A673 (cell line): ENCODE results near the gene PTPN1.

Source experiments
- CTCF ChIP-seq: fragments of 300-800, 200-600 bp; sonication (generic); conservative IDR thresholded peaks from 2 replicates; pipeline ENCODE4 v1.5.1; 2017; ENCODE audit warnings: low read depth, mild to moderate bottlenecking, antibody characterized with exemption, low read length, moderate library complexity, mixed read lengths
- EZH2 ChIP-seq: fragments of 200-600 bp; sonication (generic); IDR thresholded peaks from 2 replicates; pipeline ENCODE4 v1.6.1; 2017; ENCODE audit warnings: borderline replicate concordance, low read depth, mild to moderate bottlenecking, mixed read lengths, antibody characterized with exemption, low read length; ENCODE audit not compliant: poor library complexity, severe bottlenecking

GRCh38 chr20:50469796-50470195 lies 40.4 kb upstream of the PTPN1 start:
- TF ChIP-seq EZH2 (no peak), CTCF (no peak)
